H9 (cell line): ENCODE data around the gene NPIPB8. TPM values are rescaled to one million over a fixed set of nuclear protein-coding genes. Genes with fewer than 3 reads are reported as not detected.
"Not testable (repeated sequence)": the region's sequence is repeated elsewhere in the genome, so short reads cannot be mapped to it uniquely, and the experiment has no call there.

ENCODE experiments used
- DNase-seq: peaks from one replicate; pipeline ENCODE4 v3.0.0-alpha.2; 2017
- H2AFZ ChIP-seq: one replicate; pipeline ENCODE4 v1.6.1; 2013; ENCODE audit warnings: mild to moderate bottlenecking, low read length, control low read depth, moderate library complexity
- H2AK5ac ChIP-seq: 2 replicates; pipeline ENCODE4 v1.6.1; 2013; ENCODE audit warnings: low read length, control low read depth, mixed read lengths; ENCODE audit not compliant: insufficient read length
- H2BK120ac ChIP-seq: one replicate; pipeline ENCODE4 v1.6.1; 2013; ENCODE audit warnings: low read depth, mild to moderate bottlenecking, low read length, control low read depth, inconsistent platforms; ENCODE audit not compliant: poor library complexity, severe bottlenecking
- H2BK12ac ChIP-seq: 2 replicates; pipeline ENCODE4 v1.6.1; 2013; ENCODE audit warnings: low read length, control low read depth, mixed read lengths, low read depth; ENCODE audit not compliant: insufficient read length
- H2BK15ac ChIP-seq: 2 replicates; pipeline ENCODE4 v1.6.1; 2013; ENCODE audit warnings: low read depth, low read length, control low read depth
- H2BK20ac ChIP-seq: one replicate; pipeline ENCODE4 v1.6.1; 2013; ENCODE audit warnings: low read depth, mild to moderate bottlenecking, low read length, control low read depth, inconsistent platforms; ENCODE audit not compliant: poor library complexity, severe bottlenecking
- H2BK5ac ChIP-seq: 2 replicates; pipeline ENCODE4 v1.6.1; 2013; ENCODE audit warnings: low read length, control low read depth, mixed read lengths; ENCODE audit not compliant: insufficient read length
- H3K14ac ChIP-seq: 2 replicates; pipeline ENCODE4 v1.6.1; 2013; ENCODE audit warnings: low read length, control low read depth; ENCODE audit not compliant: insufficient read depth
- H3K18ac ChIP-seq: 2 replicates; pipeline ENCODE4 v1.6.1; 2013; ENCODE audit warnings: low read depth, mild to moderate bottlenecking, mixed read lengths, low read length, control low read depth; ENCODE audit not compliant: insufficient read length
- H3K23ac ChIP-seq: 2 replicates; pipeline ENCODE4 v1.6.1; 2013; ENCODE audit warnings: low read length, control low read depth, mixed read lengths, low read depth; ENCODE audit not compliant: insufficient read length
- H3K23me2 ChIP-seq: 2 replicates; pipeline ENCODE4 v1.6.1; 2013; ENCODE audit warnings: low read depth, mild to moderate bottlenecking, mixed read lengths, low read length, control low read depth; ENCODE audit not compliant: insufficient read length, poor library complexity, severe bottlenecking
- H3K27ac ChIP-seq: 2 replicates; pipeline ENCODE4 v1.5.1; 2013; ENCODE audit warnings: low read length, control low read depth, mixed read lengths, low read depth; ENCODE audit not compliant: insufficient read length
- H3K27me3 ChIP-seq: 2 replicates; pipeline ENCODE4 v1.6.1; 2013; ENCODE audit warnings: low read length, control low read depth, inconsistent platforms; ENCODE audit not compliant: insufficient read depth
- H3K4ac ChIP-seq: 2 replicates; pipeline ENCODE4 v1.6.1; 2013; ENCODE audit warnings: low read depth, mild to moderate bottlenecking, control low read depth, inconsistent platforms, low read length, moderate library complexity
- H3K4me1 ChIP-seq: 2 replicates; pipeline ENCODE4 v1.6.1; 2013; ENCODE audit warnings: low read length, control low read depth, inconsistent platforms; ENCODE audit not compliant: insufficient read depth
- H3K4me2 ChIP-seq: 2 replicates; pipeline ENCODE4 v1.6.1; 2013; ENCODE audit warnings: low read length, control low read depth, mixed read lengths; ENCODE audit not compliant: insufficient read length, insufficient read depth
- H3K56ac ChIP-seq: 2 replicates; pipeline ENCODE4 v1.6.1; 2013; ENCODE audit warnings: low read depth, mild to moderate bottlenecking, mixed read lengths, low read length, control low read depth; ENCODE audit not compliant: insufficient read length
- H3K79me1 ChIP-seq: 2 replicates; pipeline ENCODE4 v1.6.1; 2013; ENCODE audit warnings: low read depth, mild to moderate bottlenecking, moderate library complexity, low read length, control low read depth, inconsistent platforms; ENCODE audit not compliant: insufficient read depth, poor library complexity, severe bottlenecking
- H3K79me2 ChIP-seq: 2 replicates; pipeline ENCODE4 v1.6.1; 2013; ENCODE audit warnings: low read length, control low read depth, inconsistent platforms; ENCODE audit not compliant: insufficient read depth
- H3K9ac ChIP-seq: 2 replicates; pipeline ENCODE4 v1.6.1; 2013; ENCODE audit warnings: low read length, control low read depth, mixed read lengths; ENCODE audit not compliant: insufficient read length; ENCODE audit errors: extremely low read depth
- H3K9me3 ChIP-seq: one replicate; pipeline ENCODE4 v1.6.1; 2013; ENCODE audit warnings: low read depth, low read length, inconsistent platforms; ENCODE audit not compliant: control insufficient read depth
- H3T11ph ChIP-seq: one replicate; pipeline ENCODE4 v1.6.1; 2013; ENCODE audit warnings: mild to moderate bottlenecking, low read length, control low read depth, inconsistent platforms
- H4K20me1 ChIP-seq: one replicate; pipeline ENCODE4 v1.6.1; 2013; ENCODE audit not compliant: control insufficient read depth, insufficient read length, insufficient read depth
- H4K5ac ChIP-seq: 2 replicates; pipeline ENCODE4 v1.6.1; 2013; ENCODE audit warnings: low read depth, mild to moderate bottlenecking, mixed read lengths, low read length, control low read depth; ENCODE audit not compliant: insufficient read length
- H4K8ac ChIP-seq: replicated peaks from 2 replicates; pipeline ENCODE4 v1.6.1; 2013; ENCODE audit warnings: low read length, control low read depth, mixed read lengths, low read depth; ENCODE audit not compliant: insufficient read length
- H4K91ac ChIP-seq: 2 replicates; pipeline ENCODE4 v1.6.1; 2013; ENCODE audit warnings: low read depth, mild to moderate bottlenecking, moderate library complexity, mixed read lengths, low read length, control low read depth; ENCODE audit not compliant: insufficient read length
- H3K27ac Mint-ChIP-seq, 3 experiments: 2 replicates in 2 of 3; 3 replicates in 1 of 3; pipeline ENCODE4 v1.8.0; 2020 to 2021; ENCODE audit warnings: mixed read lengths in 3 of 3, mild to moderate bottlenecking in 1 of 3, moderate library complexity in 1 of 3
- H3K27me3 Mint-ChIP-seq: 2 replicates; pipeline ENCODE4 v1.8.0; 2021; ENCODE audit warnings: low read depth, mild to moderate bottlenecking, moderate library complexity, mixed read lengths
- H3K36me3 Mint-ChIP-seq, 3 experiments: 2 replicates in 2 of 3; 3 replicates in 1 of 3; pipeline ENCODE4 v1.8.0; 2020 to 2021; ENCODE audit warnings: low read depth in 3 of 3, mixed read lengths in 3 of 3; ENCODE audit not compliant: insufficient read depth in 1 of 3
- H3K4me1 Mint-ChIP-seq, 2 experiments: 2 replicates each; pipeline ENCODE4 v1.8.0; 2020; ENCODE audit warnings: mixed read lengths in 2 of 2
- H3K4me3 Mint-ChIP-seq, 2 experiments: 2 replicates in 1 of 2; 3 replicates in 1 of 2; pipeline ENCODE4 v1.8.0; 2020 to 2021; ENCODE audit warnings: mild to moderate bottlenecking in 2 of 2, mixed read lengths in 2 of 2, moderate library complexity in 1 of 2
- H3K9me3 Mint-ChIP-seq, 2 experiments: 2 replicates in 1 of 2; 3 replicates in 1 of 2; pipeline ENCODE4 v1.8.0; 2020; ENCODE audit warnings: mild to moderate bottlenecking in 2 of 2, mixed read lengths in 2 of 2, moderate library complexity in 1 of 2
- WGBS: extraction: QIAGEN DNeasy Blood & Tissue Kit; methylation state at CpG from one replicate; pipeline ENCODE4 v1.1.7; 2013; ENCODE audit warnings: missing lambda C conversion rate, low lambda C conversion rate, mixed read lengths; ENCODE audit not compliant: insufficient read length; ENCODE audit errors: extremely low coverage; 5-methylcytosine and 5-hydroxymethylcytosine counted together
- total RNA-seq: library from RNA; stranded (reverse); gene quantifications from 2 replicates; pipeline ENCODE4 v1.2.1, GENCODE V29; 2021

Gene NPIPB8
- total RNA-seq, 1 experiment from 2014 or later = not detected

DNA sequence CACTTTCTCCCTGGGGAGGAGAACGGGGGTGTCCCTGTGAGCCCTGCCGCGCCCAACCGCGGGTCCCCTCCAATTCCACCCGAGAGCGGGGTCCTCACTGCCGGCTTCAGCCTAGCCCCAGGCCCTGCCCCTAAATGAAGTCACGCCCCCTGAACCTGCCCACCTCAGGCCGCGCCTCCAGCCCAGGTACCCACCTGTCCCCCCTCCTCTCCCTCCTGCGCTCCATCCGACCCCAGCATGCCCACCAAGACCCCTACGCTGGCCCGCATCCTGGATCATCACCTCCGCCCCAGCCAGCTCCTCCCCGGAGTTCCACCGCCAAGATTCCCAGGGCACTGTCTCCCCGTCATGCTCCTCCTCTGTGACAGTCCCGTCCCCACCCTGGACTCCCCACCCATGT, 36.9 kb upstream of the NPIPB8 start:
- H2AFZ ChIP-seq, H2BK120ac ChIP-seq, H4K20me1 ChIP-seq, H3K4me3 Mint-ChIP-seq, H2BK5ac ChIP-seq, H4K8ac ChIP-seq, H3K23me2 ChIP-seq, H3K27me3 ChIP-seq, H3K27me3 Mint-ChIP-seq, H3K79me1 ChIP-seq, H3K9ac ChIP-seq, H4K91ac ChIP-seq, H2BK20ac ChIP-seq, H3K9me3 Mint-ChIP-seq, H3T11ph ChIP-seq, H3K4ac ChIP-seq, H3K36me3 Mint-ChIP-seq, H3K27ac ChIP-seq, H3K79me2 ChIP-seq, DNase-seq, H3K18ac ChIP-seq, H3K23ac ChIP-seq, H2BK12ac ChIP-seq, H4K5ac ChIP-seq, H2AK5ac ChIP-seq, H2BK15ac ChIP-seq, H3K4me1 ChIP-seq, H3K9me3 ChIP-seq, H3K14ac ChIP-seq, H3K4me2 ChIP-seq, H3K56ac ChIP-seq, H3K27ac Mint-ChIP-seq: not testable (repeated sequence)
- peaks cover 19 to 21% of the 10 kb centered on the region in 2 experiments for H3K4me1 Mint-ChIP-seq
- WGBS = no CpG with 5 or more reads among the region's 20 CpGs

DNA sequence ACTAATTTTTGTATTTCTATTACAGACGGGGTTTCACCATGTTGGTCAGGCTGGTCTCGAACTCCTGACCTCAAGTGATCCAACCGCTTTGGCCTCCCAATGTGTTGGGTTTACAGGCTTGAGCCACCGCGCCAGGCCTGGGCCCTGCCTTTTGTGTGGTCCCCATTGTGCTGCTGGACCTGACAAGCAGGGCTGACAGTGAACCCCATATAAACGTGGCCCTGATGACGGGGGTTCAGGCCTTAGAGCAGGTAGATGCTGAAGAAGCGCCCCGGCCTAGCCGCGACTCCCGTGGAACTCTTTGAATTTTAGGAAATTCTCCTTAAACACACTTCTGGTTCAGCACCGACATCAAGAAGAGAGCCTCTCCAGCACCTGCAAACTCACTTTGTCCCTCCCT, 36.3 kb upstream of the NPIPB8 start:
- H2AK5ac ChIP-seq, H2BK20ac ChIP-seq, H3K9me3 ChIP-seq, H3K18ac ChIP-seq, H3K9me3 Mint-ChIP-seq, H3K4me2 ChIP-seq, H3K4me1 ChIP-seq, H4K8ac ChIP-seq, H3K56ac ChIP-seq, H3K4ac ChIP-seq, H3K9ac ChIP-seq, H2BK5ac ChIP-seq, H3K79me2 ChIP-seq, H2BK15ac ChIP-seq, H3K27ac Mint-ChIP-seq, H4K91ac ChIP-seq, H2AFZ ChIP-seq, H4K20me1 ChIP-seq, H2BK12ac ChIP-seq, H3K27me3 ChIP-seq, H3K79me1 ChIP-seq, DNase-seq, H3K27me3 Mint-ChIP-seq, H3K14ac ChIP-seq, H3K23ac ChIP-seq, H3K23me2 ChIP-seq, H2BK120ac ChIP-seq, H4K5ac ChIP-seq, H3K4me3 Mint-ChIP-seq, H3T11ph ChIP-seq, H3K27ac ChIP-seq, H3K36me3 Mint-ChIP-seq: not testable (repeated sequence)
- peaks cover 15% of the 10 kb centered on the region in 2 experiments for H3K4me1 Mint-ChIP-seq
- no CpG with 5 or more reads among the region's 13 CpGs for WGBS
